IPS-20b (cell line): ENCODE data around the gene TBC1D8.

Experiments
- H3K27ac ChIP-seq: one replicate; pipeline ENCODE4 v1.5.1; 2013; ENCODE audit warnings: low read length
- H3K27me3 ChIP-seq: 2 replicates; pipeline ENCODE4 v1.6.1; 2013; ENCODE audit warnings: mild to moderate bottlenecking, low read length, inconsistent platforms; ENCODE audit not compliant: insufficient read depth
- H3K36me3 ChIP-seq: 2 replicates; pipeline ENCODE4 v1.6.1; 2013; ENCODE audit warnings: low read depth, mild to moderate bottlenecking, inconsistent platforms, low read length, moderate library complexity; ENCODE audit not compliant: insufficient read depth
- H3K4me1 ChIP-seq: 2 replicates; pipeline ENCODE4 v1.6.1; 2013; ENCODE audit warnings: mild to moderate bottlenecking, control low read depth, inconsistent platforms, low read length, moderate library complexity; ENCODE audit not compliant: insufficient read depth
- H3K4me3 ChIP-seq: 2 replicates; pipeline ENCODE4 v1.5.1; 2013; ENCODE audit warnings: mild to moderate bottlenecking, low read length, inconsistent platforms
- H3K9ac ChIP-seq: 2 replicates; pipeline ENCODE4 v1.6.1; 2013; ENCODE audit warnings: low read depth, mild to moderate bottlenecking, inconsistent platforms, low read length, moderate library complexity
- H3K9me3 ChIP-seq: 2 replicates; pipeline ENCODE4 v1.6.1; 2013; ENCODE audit warnings: mild to moderate bottlenecking, low read depth, low read length, inconsistent platforms; ENCODE audit not compliant: insufficient read depth

Gene TBC1D8

GRCh38 chr2:101147971-101148370, 3.2 kb downstream of the TBC1D8 start:
- H3K27ac ChIP-seq = no peak overlapping the region
- H3K4me1 ChIP-seq = peaks cover 50% of the 10 kb centered on the region
- no peak overlapping the region for H3K9ac ChIP-seq
- H3K36me3 ChIP-seq = no peaks in the 10 kb centered on the region
- no peak overlapping the region; the same call in 1 of the 2 replicates for H3K4me3 ChIP-seq
- H3K9me3 ChIP-seq = no peaks in the 10 kb centered on the region
- peaks cover 26% of the 10 kb centered on the region for H3K27me3 ChIP-seq

GRCh38 chr2:101147062-101147461, 4.1 kb downstream of the TBC1D8 start:
- H3K27me3 ChIP-seq = peaks cover 20% of the 10 kb centered on the region
- no peak overlapping the region for H3K4me3 ChIP-seq
- H3K9ac ChIP-seq = no peak overlapping the region
- no peak overlapping the region for H3K27ac ChIP-seq
- H3K9me3 ChIP-seq = no peaks in the 10 kb centered on the region
- peaks cover 43% of the 10 kb centered on the region for H3K4me1 ChIP-seq
- H3K36me3 ChIP-seq = no peaks in the 10 kb centered on the region

- peaks cover 44% of the 10 kb centered on the region for H3K4me1 ChIP-seq
- H3K36me3 ChIP-seq = no peaks in the 10 kb centered on the region
- no peak overlapping the region for H3K9ac ChIP-seq
- no peak overlapping the region for H3K27ac ChIP-seq
- no peaks in the 10 kb centered on the region for H3K9me3 ChIP-seq
- no peak overlapping the region for H3K4me3 ChIP-seq
- H3K27me3 ChIP-seq = peaks cover 20% of the 10 kb centered on the region
Observed at GRCh38 chr2:101146535-101146934, 4.6 kb downstream of the TBC1D8 start.

GRCh38 chr2:101145406-101145805, 5.8 kb downstream of the TBC1D8 start:
- H3K27ac ChIP-seq = no peak overlapping the region
- H3K27me3 ChIP-seq = peaks cover 19% of the 10 kb centered on the region
- no peaks in the 10 kb centered on the region for H3K36me3 ChIP-seq
- H3K9me3 ChIP-seq = no peaks in the 10 kb centered on the region
- H3K9ac ChIP-seq = no peak overlapping the region
- H3K4me3 ChIP-seq = 0 out of 2 replicates have a peak overlapping the region, but pooled peaks have one; percentile 21
- peaks cover 48% of the 10 kb centered on the region for H3K4me1 ChIP-seq

- no peaks in the 10 kb centered on the region for H3K36me3 ChIP-seq
- H3K27me3 ChIP-seq = no peaks in the 10 kb centered on the region
- no peak overlapping the region for H3K9ac ChIP-seq
- peaks cover 21% of the 10 kb centered on the region; the same call in 1 of the 2 replicates for H3K4me1 ChIP-seq
- H3K27ac ChIP-seq = no peak overlapping the region
- no peaks in the 10 kb centered on the region for H3K9me3 ChIP-seq
- no peak overlapping the region for H3K4me3 ChIP-seq
Observed at GRCh38 chr2:101142163-101142562, 9.0 kb downstream of the TBC1D8 start.

- no peaks in the 10 kb centered on the region for H3K36me3 ChIP-seq
- H3K9ac ChIP-seq = no peak overlapping the region
- H3K27me3 ChIP-seq = no peaks in the 10 kb centered on the region
- H3K27ac ChIP-seq = no peak overlapping the region
- H3K4me1 ChIP-seq = peaks cover 16% of the 10 kb centered on the region; the same call in 1 of the 2 replicates
- no peaks in the 10 kb centered on the region for H3K9me3 ChIP-seq
- H3K4me3 ChIP-seq = no peak overlapping the region
Observed at GRCh38 chr2:101140978-101141655, 10.1 kb downstream of the TBC1D8 start.

GRCh38 chr2:101140237-101140636, 10.9 kb downstream of the TBC1D8 start:
- Histone ChIP-seq H3K36me3 (no peaks in the 10 kb centered on the region), H3K9ac (no peak overlapping the region), H3K27me3 (no peaks in the 10 kb centered on the region), H3K9me3 (no peaks in the 10 kb centered on the region), H3K27ac (no peak overlapping the region), H3K4me3 (no peak overlapping the region), H3K4me1 (peaks cover 13% of the 10 kb centered on the region; the same call in 1 of the 2 replicates)

GRCh38 chr2:101139495-101139894, 11.7 kb downstream of the TBC1D8 start:
- peaks cover 11% of the 10 kb centered on the region; the same call in 1 of the 2 replicates for H3K4me1 ChIP-seq
- no peaks in the 10 kb centered on the region for H3K9me3 ChIP-seq

GRCh38 chr2:101135412-101136296, 15.5 kb downstream of the TBC1D8 start:
- Histone ChIP-seq H3K9me3 (no peaks in the 10 kb centered on the region), H3K27ac (no peak overlapping the region), H3K4me3 (peak overlapping the region; percentile 20; the same call in 1 of the 2 replicates), H3K27me3 (no peaks in the 10 kb centered on the region), H3K36me3 (no peaks in the 10 kb centered on the region), H3K9ac (peak overlapping the region; percentile 61; the same call in 1 of the 2 replicates), H3K4me1 (peaks cover 6% of the 10 kb centered on the region; the same call in 1 of the 2 replicates)

More at GRCh38 chr2:101139495-101139894, 11.7 kb downstream of the TBC1D8 start:
- H3K27ac ChIP-seq = no peak overlapping the region
- no peak overlapping the region for H3K4me3 ChIP-seq
- no peaks in the 10 kb centered on the region for H3K36me3 ChIP-seq
- H3K27me3 ChIP-seq = no peaks in the 10 kb centered on the region
- H3K9ac ChIP-seq = no peak overlapping the region

GRCh38 chr2:101133492-101134100, 17.6 kb downstream of the TBC1D8 start:
- H3K27me3 ChIP-seq = no peaks in the 10 kb centered on the region
- no peak overlapping the region for H3K9ac ChIP-seq
- no peaks in the 10 kb centered on the region for H3K36me3 ChIP-seq
- no peak overlapping the region for H3K27ac ChIP-seq
- H3K4me1 ChIP-seq = peaks cover 6% of the 10 kb centered on the region; the same call in 1 of the 2 replicates
- no peak overlapping the region for H3K4me3 ChIP-seq
- H3K9me3 ChIP-seq = no peaks in the 10 kb centered on the region

- Histone ChIP-seq H3K36me3 (no peaks in the 10 kb centered on the region), H3K27ac (no peak overlapping the region), H3K9ac (no peak overlapping the region), H3K4me3 (no peak overlapping the region), H3K27me3 (no peaks in the 10 kb centered on the region), H3K4me1 (peaks cover 6% of the 10 kb centered on the region; the same call in 1 of the 2 replicates), H3K9me3 (no peaks in the 10 kb centered on the region)
Observed at GRCh38 chr2:101132202-101132601, 19.0 kb downstream of the TBC1D8 start.
